HG03066 (cell line): Measurements from ENCODE around the gene OLR1.

Experiments used
- ATAC-seq: cut with Tn5 transposase; IDR thresholded peaks from one replicate; pipeline ENCODE4 v1.9.1; 2021; ENCODE audit warnings: low read depth; ENCODE audit not compliant: unreplicated experiment

OLR1 gene

DNA sequence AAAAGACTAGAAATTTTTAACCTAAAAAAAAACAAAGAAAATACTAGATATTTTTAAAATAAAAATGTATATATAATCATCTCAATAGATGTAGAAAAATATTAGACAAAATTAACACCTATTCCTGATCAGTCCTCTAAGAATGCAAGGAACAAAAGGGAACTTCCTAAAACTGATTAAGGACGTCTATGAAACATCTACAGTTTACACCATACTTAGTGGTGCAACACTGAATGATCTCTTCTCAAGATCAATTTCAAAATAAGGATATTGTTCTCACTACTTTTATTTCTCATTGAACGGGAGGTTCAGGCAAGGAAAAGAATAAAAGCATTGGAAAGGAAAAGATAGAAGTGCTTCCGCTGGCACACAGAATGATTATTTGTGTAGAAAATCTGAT, 16.0 kb downstream of the OLR1 start:
- no peak for ATAC-seq

GRCh38 chr12:10154145-10154496, 17.8 kb downstream of the OLR1 start:
- ATAC-seq = no peak

DNA sequence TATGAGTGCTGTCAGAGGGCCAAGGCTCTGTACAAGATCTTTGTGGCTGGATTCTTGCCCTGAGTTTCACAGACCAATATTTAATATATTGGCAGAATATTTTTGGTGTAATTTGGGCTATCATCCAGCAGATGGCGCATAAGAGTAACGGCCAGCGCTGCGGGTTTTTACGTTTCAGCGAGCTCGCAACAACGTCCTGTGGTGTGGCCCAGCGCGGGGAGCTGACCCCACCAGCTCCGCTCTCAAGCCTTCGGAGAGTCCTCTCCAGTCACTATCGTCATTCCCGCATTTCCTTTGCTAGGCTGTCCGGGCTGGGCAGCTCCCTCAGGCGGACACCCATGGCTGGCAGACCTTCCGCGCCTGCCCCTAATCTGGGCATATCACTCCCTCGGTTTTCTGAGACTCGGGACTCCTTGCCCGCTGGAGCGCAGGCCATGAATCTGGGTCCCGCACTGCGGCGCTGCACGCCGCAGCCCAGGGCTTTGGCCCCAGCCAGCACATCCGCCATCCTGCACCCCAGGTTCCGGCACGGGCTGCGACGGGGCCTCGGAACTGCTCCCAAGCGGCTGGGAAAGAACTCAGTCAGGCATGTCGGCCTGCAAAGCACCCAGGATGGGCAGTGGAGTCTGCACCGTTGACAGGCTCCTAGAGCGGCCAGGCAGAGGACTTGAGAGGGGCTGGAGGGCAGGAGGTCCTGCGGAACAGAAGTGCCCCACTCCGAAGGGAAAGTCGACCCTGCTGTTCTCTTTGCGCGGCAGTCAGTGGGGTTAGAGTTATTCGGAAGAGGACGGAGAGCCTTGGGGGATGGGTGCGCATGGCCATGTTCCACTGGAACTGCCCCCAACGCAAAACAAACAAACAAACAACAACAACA, 18.4 kb downstream of the OLR1 start:
- peak; percentile 66 for ATAC-seq

GRCh38 chr12:10151621-10152020, 20.3 kb downstream of the OLR1 start:
- no peak for ATAC-seq

DNA sequence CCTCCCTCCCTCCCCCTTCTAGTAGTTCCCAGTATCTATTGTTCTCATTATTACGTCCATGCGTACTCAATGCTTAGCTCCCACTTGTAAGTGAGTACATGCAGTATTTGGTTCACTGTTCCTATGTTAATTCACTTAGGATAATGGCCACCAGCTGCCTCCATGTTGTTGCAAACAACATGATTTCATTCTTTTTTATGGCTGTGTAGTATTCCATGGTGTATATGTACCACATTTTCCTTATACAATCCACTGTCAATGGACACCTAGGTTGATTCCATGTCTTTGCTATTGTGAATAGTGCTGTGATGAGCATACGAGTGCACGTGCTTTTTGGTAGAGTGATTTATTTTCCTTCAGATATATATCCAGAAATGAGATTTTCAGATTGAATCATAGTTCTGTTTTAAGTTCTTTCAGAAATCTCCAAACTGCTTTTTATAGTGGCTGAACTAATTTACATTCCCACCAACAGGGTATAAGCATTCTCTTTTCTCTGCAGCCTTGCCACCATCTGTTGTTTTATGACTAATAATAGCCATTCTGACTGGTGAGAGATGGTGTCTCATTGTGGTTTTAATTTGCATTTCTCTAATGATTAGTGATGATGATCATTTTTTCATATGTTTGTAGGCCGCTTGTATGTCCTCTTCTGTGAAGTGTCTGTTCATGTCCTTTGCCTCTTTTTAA, 24.1 kb downstream of the OLR1 start:
- peak; percentile 73 for ATAC-seq

- no peak for ATAC-seq
Observed at GRCh38 chr12:10142976-10143589, 28.8 kb downstream of the OLR1 start.

DNA sequence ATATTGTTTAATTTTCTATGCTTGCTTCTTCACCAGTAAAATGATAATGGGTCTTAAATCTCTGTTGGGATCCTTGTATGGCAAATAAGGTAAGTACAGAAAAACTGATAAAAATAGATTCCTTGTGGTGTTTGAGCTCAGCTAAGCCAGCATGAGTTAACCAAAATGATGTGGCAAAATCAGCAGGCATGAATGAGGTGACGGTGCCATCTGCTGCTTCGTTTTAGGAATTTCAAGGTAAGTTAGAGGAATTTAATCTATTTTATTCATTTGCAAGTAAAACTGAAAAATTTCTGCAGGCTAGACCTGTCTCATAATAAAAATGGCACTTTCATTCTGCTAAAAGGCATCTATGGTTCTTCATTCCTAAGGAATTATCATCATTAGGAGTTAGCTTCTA, 31.9 kb downstream of the OLR1 start:
- ATAC-seq = no peak

GRCh38 chr12:10136637-10137205, 35.2 kb downstream of the OLR1 start:
- no peak for ATAC-seq

DNA sequence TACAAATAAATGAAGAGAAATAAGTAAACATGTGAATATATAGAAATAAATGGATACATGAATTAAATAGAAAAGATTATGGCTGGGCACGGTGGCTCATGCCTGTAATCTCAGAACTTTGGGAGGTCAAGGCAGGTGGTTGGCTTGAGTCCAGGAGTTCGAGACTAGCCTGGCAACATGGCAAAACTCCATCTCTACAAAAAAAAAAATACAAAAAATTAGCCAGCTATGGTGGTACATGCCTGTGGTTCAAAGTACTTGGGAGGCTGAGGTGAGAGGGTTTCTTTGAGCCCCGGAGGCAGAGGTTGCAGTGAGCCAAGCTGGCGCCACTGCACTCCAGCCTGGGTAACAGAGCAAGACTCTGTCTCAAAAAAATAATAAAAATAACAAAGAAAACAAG, 36.8 kb downstream of the OLR1 start:
- no peak for ATAC-seq

- no peak for ATAC-seq
Observed at GRCh38 chr12:10132850-10133370, 39.0 kb downstream of the OLR1 start.

GRCh38 chr12:10131111-10131690, 40.7 kb downstream of the OLR1 start:
- no peak for ATAC-seq

GRCh38 chr12:10130042-10130441, 41.9 kb downstream of the OLR1 start, which contains the start of gene CLEC7A:
Gene CLEC7A, minus strand, starts transcription at chr12:10130199. Its CDS starts 117 bp downstream, at chr12:10130082.
- ATAC-seq = peak; percentile 66

GRCh38 chr12:10128687-10129086, 43.2 kb downstream of the OLR1 start:
- ATAC-seq = no peak

DNA sequence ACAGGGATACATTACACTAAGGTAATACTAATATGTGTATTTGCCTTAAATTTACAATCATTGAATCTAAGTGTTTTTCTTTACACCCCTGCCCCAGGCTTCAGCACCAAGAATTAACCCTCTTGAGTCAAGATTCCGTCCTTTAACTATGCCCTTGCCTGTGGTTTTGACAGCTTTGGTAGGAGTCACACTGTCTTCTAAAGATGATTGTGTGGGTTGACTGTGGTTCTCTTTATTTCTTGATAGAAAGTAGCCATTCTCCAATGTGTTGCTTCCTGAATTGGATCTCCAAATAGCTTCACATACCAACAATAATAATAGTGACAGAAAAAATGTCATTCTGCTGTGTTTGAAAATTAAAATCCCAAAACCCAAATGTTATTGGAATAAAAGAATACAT, 45.5 kb downstream of the OLR1 start:
- ATAC-seq = no peak

- ATAC-seq = no peak
Observed at GRCh38 chr12:10122689-10123088, 49.2 kb downstream of the OLR1 start.

- no peak for ATAC-seq
Observed at GRCh38 chr12:10121278-10121677, 50.7 kb downstream of the OLR1 start.

DNA sequence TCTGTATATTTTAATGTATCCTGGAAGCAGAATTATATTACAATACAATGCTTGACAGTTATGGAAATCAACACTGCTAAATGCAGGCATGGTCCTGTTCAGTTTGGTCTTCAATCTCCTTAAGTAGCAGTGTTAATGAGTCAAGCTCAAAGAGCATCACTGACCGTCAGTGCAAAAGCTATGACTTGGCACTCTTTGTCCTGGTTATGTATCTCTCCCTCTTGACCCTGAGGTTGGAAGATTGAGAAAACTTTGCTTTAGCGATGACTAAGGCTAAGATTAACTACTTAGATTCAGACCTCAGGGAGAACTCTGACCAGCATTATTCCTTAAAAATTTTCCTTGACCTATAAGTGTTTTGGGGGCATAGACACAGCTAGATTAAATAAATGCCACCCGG, 52.9 kb downstream of the OLR1 start:
- no peak for ATAC-seq

GRCh38 chr12:10115890-10116289, 56.0 kb downstream of the OLR1 start:
- ATAC-seq = no peak

GRCh38 chr12:10115311-10115710, 56.6 kb downstream of the OLR1 start:
- no peak for ATAC-seq

DNA sequence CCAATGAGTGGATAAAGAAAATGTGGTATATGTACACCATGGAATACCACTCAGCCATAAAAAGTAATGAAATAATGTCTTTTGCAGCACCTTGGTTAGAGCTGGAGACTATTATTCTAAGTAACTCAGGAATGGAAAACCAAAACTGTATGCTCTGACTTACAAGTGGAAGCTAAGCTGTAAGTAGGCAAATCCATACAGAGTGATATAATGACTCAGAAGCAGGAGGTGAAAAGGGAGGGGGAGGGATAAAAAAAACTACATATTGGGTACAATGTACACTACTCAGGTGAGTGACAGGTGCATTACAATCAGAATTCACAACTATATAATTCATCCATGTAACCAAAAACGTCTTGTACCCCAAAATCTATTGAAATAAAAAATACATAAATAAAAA, 58.0 kb downstream of the OLR1 start:
- no peak for ATAC-seq

GRCh38 chr12:10113075-10113474, 58.9 kb downstream of the OLR1 start:
- no peak for ATAC-seq
